Skin of body (tissue), 2 donors: Measurements from ENCODE around the gene LRPAP1. TPM values are rescaled to one million over a fixed set of nuclear protein-coding genes. Genes with fewer than 3 reads are reported as not detected.

Experiments
- DNase-seq: peaks from one replicate; lab custom pipeline; 2025; lab: John Stamatoyannopoulos, UW
- total RNA-seq: library from RNA; depleted of rRNA; stranded (reverse); fragments of >200 nt; gene quantifications from one replicate; pipeline ENCODE4 v1.2.3, GENCODE V29; 2014

LRPAP1 gene
- total RNA-seq, 1 donor from 2014 or later, result 38.8 TPM

DNA sequence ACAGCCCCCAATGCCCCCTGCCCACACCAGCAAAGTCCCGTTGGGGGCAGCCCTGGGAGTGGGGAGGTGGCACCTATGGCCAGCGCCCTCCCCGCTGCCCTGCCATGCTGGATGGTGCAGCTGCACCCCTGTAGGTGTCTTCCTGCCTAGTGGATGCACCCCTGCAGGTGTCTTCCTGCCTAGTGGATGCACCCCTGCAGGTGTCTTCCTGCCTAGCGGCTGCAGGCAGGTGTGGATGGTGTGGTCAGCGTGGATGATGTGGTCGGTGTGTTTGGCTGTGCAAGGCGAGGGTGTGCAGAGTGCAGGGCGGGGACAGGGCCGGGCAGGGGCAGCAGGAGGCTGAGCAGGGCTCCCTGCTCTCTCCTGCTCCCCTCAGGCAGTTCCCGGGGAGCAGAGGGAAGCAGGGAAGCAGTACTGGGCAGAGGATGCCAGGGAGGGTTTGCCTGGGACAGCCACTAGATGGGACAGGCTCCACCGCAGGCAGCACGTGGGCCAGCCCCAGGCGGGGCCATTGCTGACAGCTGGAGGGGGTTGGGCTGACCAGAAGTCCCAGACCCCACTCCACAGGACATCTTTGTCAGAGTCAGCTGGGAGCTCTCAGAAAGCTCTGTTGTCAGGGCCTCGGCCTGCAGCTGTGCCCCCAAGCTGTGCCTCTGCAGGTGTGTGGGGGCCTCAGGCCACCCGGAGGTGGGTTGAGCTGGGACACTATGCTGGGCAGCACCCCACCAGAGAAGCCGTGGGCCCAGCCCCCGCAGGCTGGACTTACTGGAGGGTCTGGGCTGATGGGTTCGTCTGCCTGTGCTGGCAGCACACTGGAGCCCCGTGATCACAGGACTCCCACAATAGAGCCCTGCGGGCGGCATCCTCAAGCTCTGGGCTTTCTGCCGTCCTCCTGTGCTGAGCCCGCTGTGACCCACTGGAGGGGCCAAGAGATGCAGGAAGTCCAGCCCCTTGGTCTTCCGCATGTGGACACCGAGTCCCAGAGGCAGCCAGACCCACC, 45.4 kb downstream of the LRPAP1 start:
- DNase-seq, result no peak

- no peak for DNase-seq
Measured at GRCh38 chr4:3485886-3486540, 46.2 kb downstream of the LRPAP1 start.

DNA sequence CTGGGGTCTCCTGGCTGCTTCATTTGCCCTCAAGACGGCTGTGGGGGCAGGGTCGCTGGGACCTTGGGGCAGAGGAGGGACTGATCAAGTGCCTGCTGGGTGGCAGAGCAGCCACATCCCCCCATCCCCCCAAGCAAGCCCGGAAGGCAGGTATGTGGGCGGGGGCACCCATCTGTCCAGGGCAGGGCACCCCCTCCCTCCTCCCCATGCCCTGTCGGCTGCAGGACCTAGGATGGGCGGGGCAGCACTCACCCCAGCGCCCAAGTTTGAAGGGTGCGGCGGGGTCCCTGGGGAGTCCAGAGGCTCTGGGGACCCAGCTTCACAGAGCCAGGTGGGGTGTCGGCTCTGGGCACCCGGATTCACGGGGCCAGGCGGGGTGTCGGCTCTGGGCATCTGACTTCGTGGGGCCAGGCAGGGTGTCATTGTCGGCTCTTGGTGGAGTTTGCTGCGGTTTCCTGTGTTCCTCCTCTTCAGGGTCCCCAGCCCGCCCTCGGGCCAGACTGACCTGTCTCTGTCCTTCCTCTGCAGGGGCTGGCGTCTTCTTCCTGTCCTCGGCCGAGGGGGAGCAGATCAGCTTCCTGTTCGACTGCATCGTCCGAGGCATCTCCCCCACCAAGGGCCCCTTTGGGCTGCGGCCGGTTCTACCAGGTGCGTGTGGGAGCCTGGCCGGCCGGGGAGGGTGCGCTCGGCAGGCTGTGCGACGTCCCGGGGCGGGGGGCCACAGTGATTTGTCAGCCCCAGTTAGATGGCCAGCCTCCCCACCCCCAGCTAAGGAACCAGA, 47.0 kb downstream of the LRPAP1 start:
- DNase-seq, result no peak

- no peak for DNase-seq
Measured at GRCh38 chr4:3484057-3484973, 47.9 kb downstream of the LRPAP1 start.

- no peak for DNase-seq
Measured at GRCh38 chr4:3483471-3483921, 48.7 kb downstream of the LRPAP1 start.

DNA sequence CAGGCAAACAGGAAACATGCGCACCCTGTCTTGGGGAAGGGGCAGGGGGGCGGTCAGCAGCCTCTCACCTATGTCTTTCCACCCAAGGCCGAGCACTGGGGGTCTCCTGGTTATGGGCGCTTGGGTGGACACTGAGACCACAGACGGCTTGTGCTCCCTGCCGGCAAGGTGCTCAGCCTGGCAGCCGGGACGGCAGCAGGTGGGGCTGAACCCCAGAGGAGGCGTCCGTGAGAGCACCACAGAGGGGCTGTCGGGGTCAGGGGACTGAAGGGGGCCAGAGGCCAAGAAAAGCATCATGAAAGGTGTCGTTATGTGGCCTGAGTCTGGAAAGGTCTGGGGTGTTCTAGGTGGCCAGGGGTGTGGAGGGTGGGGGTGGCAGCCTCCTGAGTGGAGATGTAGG, 49.5 kb downstream of the LRPAP1 start:
- no peak for DNase-seq

GRCh38 chr4:3481783-3482393, 50.3 kb downstream of the LRPAP1 start:
- no peak for DNase-seq

- no peak for DNase-seq
Measured at GRCh38 chr4:3481113-3481531, 51.1 kb downstream of the LRPAP1 start.

GRCh38 chr4:3480528-3481112, 51.6 kb downstream of the LRPAP1 start:
- peak; percentile 57 for DNase-seq

DNA sequence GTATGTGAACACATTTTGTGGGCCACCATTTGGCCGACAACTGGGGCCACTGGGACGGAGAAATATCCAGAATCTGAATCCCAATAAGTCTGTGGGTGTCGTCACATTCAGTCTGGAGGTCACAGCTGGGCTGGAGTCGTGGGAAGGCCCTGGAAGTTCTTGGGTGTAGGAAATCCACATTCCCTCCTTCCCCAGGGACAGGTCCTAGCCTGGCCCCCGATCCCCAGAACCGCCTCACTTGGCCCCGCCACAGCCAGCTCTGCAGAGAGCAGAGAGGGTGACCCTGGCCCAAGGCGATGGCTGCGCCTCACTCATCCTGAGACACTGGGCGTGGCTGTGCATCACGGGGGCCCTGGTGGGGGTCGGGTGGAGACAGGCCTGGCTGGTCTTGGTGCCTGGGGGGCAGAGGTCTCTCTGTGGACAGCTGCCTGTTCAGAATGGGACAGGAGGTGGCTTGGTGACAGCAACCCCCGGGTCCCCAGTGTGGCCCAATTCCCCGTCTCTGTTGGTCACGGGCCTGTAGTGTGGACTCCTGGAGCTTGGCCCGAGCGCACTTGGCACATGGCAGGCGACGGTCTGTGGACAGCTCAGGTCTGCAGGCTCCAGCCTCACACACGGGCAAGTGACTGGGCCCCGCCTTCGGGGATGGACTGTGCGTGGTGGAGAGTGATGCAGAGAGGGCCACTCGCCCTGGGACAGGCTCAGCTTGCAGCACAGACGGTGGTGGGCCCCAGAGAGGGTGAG, 52.7 kb downstream of the LRPAP1 start:
- DNase-seq, result no peak

DNA sequence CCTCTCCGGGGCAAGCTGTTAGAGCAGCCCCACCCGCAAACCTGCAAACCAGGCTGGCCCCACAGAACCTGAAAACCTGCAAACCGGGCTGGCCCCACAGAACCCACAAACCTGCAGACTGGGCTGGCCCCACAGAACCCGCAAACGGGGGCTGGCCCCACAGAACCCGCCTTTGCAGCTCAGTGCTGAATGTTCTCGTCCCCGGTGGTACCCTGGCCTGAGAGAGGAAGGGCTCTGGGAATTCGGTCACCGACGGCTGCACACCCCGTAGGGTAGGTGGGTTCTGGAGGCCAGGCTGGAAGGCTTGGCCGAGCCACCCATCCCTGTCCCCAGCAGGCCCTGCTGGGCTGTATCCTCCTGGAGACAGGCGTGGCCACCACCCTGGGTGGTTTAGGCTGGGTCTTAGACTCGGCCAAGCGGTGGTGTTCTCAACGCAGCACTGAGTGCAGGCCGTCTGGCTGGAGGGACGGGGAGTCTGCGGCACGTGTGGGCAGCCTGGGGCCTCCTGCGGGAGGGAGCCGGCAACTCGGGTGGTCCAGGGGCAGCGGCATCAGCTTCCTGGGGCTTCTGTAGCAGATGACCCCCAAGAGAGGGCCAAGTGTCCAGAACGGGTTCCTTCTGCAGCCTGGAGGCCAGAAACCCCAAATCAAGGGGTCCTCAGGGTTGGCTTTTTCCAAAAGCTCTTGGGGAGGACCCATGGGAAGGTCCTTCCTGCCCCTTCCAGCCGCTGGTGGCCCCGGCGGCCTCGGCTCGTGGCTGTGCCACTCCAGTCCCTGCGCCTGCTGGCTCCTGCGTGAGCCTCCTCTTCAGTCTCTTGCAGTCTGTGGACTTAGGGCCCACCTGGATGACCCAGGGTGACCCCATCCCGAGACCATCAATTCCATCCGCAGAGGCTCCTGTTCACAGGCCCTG, 53.5 kb downstream of the LRPAP1 start:
- DNase-seq, result no peak

DNA sequence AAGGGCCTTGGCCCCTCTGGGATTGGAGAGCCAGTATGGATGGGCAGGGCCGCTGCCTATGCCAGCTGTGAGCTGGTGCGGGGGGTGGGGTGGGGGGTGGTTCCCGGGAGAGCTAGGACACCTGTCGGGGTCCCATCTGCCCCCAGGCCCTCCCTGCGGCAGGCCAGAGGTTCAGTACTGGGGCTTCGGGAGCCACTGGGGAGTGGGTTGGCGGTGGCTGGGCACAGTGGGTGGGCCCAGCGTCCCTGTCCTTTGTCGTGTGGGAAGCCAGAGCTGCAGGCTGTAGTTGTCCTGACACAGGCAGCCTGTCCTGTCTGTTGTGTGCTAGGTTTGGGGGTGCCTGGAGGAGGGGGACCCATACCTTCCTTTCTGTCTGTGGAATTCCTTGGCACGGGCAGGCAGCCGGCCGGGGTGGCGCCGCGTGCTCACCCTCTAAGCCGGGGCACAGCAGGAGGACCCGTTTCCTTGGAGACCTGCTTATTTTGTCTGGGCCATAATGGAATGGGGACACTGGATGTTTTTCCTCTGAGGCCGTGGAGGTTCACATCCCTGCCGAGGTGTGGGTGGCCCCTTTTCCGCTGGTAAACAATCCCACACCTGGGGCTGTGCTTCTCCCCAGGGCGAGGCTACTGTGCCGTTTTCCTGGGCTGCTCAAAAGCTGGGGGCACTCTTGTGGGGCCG, 54.3 kb downstream of the LRPAP1 start:
- no peak for DNase-seq

DNA sequence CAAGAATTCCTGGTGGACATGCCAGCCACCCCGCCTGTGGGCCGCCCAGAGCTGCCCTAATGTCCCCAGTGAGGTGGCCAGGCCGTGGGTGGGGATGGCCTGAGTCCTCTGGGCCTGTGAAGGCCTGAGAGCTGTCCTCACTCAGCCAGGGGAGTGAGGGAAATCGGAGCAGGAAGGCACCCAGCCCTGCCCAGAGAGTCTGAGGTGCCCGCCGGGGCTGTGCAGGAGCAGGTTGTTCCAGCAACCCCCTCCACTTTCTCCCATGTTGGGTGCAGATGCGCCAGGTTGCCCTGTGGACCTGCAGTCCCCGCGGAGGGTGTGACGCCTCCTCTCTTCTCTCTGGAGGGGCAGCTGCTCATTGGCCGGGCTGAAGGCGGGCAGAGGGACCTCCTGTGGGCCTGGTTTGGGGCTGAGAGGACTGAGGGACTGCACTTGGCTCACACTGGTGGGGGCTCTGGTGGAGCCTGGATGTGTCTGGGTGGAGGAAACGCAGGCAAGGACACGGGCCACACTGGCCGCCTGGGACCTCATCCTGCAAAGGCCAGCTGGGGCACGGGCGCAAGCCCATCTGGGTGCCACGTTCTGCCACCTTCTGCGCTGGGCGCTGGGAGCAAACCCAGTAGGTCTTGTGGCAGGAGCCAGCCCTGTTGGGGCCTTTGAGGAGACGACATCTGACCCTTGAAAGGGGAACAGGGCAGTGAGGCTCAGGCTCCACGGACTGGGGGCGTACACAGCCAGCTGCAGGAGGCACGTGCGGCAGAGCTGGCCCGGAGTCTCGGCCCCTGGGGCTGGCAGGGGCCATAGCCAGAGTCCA, 55.1 kb downstream of the LRPAP1 start:
- DNase-seq, result no peak

- DNase-seq, result no peak
Measured at GRCh38 chr4:3476341-3476747, 55.9 kb downstream of the LRPAP1 start.

GRCh38 chr4:3475713-3476260, 56.4 kb downstream of the LRPAP1 start:
- DNase-seq, result no peak

GRCh38 chr4:3475041-3475712, 57.0 kb downstream of the LRPAP1 start:
- DNase-seq, result no peak
